Keratinocyte (primary cell): Measurements from ENCODE around the gene RNF150. TPM values are rescaled to one million over a fixed set of nuclear protein-coding genes. Genes with fewer than 3 reads are reported as not detected.

Experiments
- DNase-seq: peaks from one replicate; pipeline ENCODE4 v3.0.0-alpha.2; 2011; ENCODE audit warnings: low read depth, missing footprints, low spot score
- FAIRE-seq: peaks from 2 replicates; lab custom pipeline; 2011; peaks lifted over from hg19 to GRCh38; lab: Jason Lieb, UNC
- H2AFZ ChIP-seq: 2 replicates; pipeline ENCODE4 v1.6.0; 2012; ENCODE audit warnings: low read length, control low read depth, inconsistent platforms; ENCODE audit not compliant: control insufficient read depth
- H3K27ac ChIP-seq: 2 replicates; pipeline ENCODE4 v1.5.1; 2011; ENCODE audit warnings: low read length; ENCODE audit not compliant: control insufficient read depth, insufficient read depth
- H3K27me3 ChIP-seq: 3 replicates; pipeline ENCODE4 v1.6.0; 2011; ENCODE audit warnings: low read length; ENCODE audit not compliant: control insufficient read depth, insufficient read depth; ENCODE audit errors: extremely low read depth
- H3K36me3 ChIP-seq, 2 experiments: 2 replicates in 1 of 2; 3 replicates in 1 of 2; pipeline ENCODE4 v1.5.1; 2011; ENCODE audit warnings: low read length in 2 of 2, mild to moderate bottlenecking in 1 of 2; ENCODE audit not compliant: control insufficient read depth in 2 of 2, insufficient read depth in 2 of 2; ENCODE audit errors: extremely low read depth in 1 of 2
- H3K4me1 ChIP-seq: 3 replicates; pipeline ENCODE4 v1.5.1; 2011; ENCODE audit warnings: low read length; ENCODE audit not compliant: control insufficient read depth, insufficient read depth; ENCODE audit errors: extremely low read depth
- H3K4me2 ChIP-seq: 3 replicates; pipeline ENCODE4 v1.6.0; 2011; ENCODE audit warnings: low read depth, low read length; ENCODE audit not compliant: control insufficient read depth, insufficient read depth; ENCODE audit errors: extremely low read depth
- H3K4me3 ChIP-seq, 3 experiments: fragments of 200-600 bp in 1 of 3; sonication (generic) in 1 of 3; 2 replicates in 2 of 3; 3 replicates in 1 of 3; pipeline ENCODE4 v1.5.1; 2011 to 2016; ENCODE audit warnings: low read length in 3 of 3, mild to moderate bottlenecking in 3 of 3, control low read depth in 2 of 3, inconsistent platforms in 1 of 3, low read depth in 1 of 3, mixed read lengths in 1 of 3, mixed run types in 1 of 3, moderate library complexity in 1 of 3; ENCODE audit not compliant: control insufficient read depth in 2 of 3, insufficient read depth in 2 of 3; ENCODE audit errors: extremely low read depth in 1 of 3
- H3K79me2 ChIP-seq: 2 replicates; pipeline ENCODE4 v1.6.0; 2012; ENCODE audit warnings: low read length; ENCODE audit not compliant: control insufficient read depth, insufficient read depth
- H3K9ac ChIP-seq: 3 replicates; pipeline ENCODE4 v1.6.0; 2011; ENCODE audit warnings: low read length; ENCODE audit not compliant: control insufficient read depth, insufficient read depth; ENCODE audit errors: extremely low read depth
- H3K9me1 ChIP-seq: 3 replicates; pipeline ENCODE4 v1.6.0; 2011; ENCODE audit warnings: low read length; ENCODE audit not compliant: control insufficient read depth, insufficient read depth; ENCODE audit errors: extremely low read depth
- H3K9me3 ChIP-seq: 2 replicates; pipeline ENCODE4 v1.5.1; 2012; ENCODE audit warnings: low read depth, low read length; ENCODE audit not compliant: control insufficient read depth
- H4K20me1 ChIP-seq: 3 replicates; pipeline ENCODE4 v1.6.0; 2011; ENCODE audit warnings: low read length; ENCODE audit not compliant: control insufficient read depth, insufficient read depth; ENCODE audit errors: extremely low read depth
- EZH2 ChIP-seq: IDR thresholded peaks from one replicate; pipeline ENCODE4 v1.6.1; 2012; ENCODE audit warnings: inconsistent platforms, mild to moderate bottlenecking, low read length, moderate library complexity
- dilution Hi-C: fragments of 300-500 bp; cut with MboI; formaldehyde crosslinking; loops from one replicate; pipeline ENCODE4 v1.7.0; 2020; ENCODE audit warnings: low sequenced_read_pairs; ENCODE audit not compliant: extremely low pct_ligation_motif_present
- polyA plus RNA-seq, 5 experiments: library from polyadenylated mRNA; depleted of rRNA in 3 of 5; stranded (reverse) in 3 of 5; stranded (forward) in 1 of 5; unstranded in 1 of 5; fragments of >200 nt; gene quantifications; 1 replicate in 1 of 5; 2 replicates in 3 of 5; 3 replicates in 1 of 5; pipeline versions ENCODE4 v1.2.1 to v1.2.3, GENCODE V29; 2011 to 2012; ENCODE audit warnings: missing spikeins in 2 of 5, low read depth in 1 of 5, low replicate concordance in 1 of 5
- TF ChIP-seq, protein P1 (sequence below), 3 experiments: IDR thresholded peaks in 1 of 3; conservative IDR thresholded peaks in 1 of 3; optimal IDR thresholded peaks in 1 of 3; 2 replicates in 2 of 3; 3 replicates in 1 of 3; pipeline versions ENCODE3 to v1.5.1; 2011; ENCODE audit warnings: low read length in 3 of 3, mild to moderate bottlenecking in 3 of 3, moderate library complexity in 2 of 3, control low read depth in 1 of 3, inconsistent platforms in 1 of 3; ENCODE audit not compliant: insufficient read depth in 2 of 3; ENCODE audit errors: extremely low read depth in 1 of 3

RNF150 gene
- polyA plus RNA-seq, 1 donor (not counting 4 experiments of a cell fraction or from before 2014, with no cell fraction given) = 0.18 TPM

DNA sequence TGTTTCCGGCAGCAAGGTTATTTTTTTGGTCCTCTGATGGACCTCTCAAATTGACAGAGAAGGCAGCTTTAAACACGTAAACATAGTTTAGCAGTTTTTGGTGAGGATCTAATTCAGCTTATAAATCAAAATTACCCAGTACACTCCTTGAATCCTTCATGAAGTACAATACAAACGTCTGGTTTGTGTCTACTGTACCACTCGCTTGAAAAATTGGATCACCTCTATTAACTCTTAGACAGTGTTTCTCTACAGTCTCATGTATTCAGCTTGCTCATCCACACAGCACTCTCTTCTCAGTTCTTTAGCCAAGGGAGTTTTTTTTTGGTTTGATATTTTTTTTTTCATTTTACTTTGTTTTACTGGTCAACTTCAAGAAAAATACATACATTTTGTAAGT, 113.5 kb downstream of the RNF150 start:
- H3K9me1 ChIP-seq = no peaks in the 10 kb centered on the region
- no peaks in the 10 kb centered on the region for H3K79me2 ChIP-seq
- no peaks in the 10 kb centered on the region for H3K4me1 ChIP-seq
- no peaks in the 10 kb centered on the region for H4K20me1 ChIP-seq
- FAIRE-seq (no peak), DNase-seq (no peak)
- TF ChIP-seq, protein P1, sequence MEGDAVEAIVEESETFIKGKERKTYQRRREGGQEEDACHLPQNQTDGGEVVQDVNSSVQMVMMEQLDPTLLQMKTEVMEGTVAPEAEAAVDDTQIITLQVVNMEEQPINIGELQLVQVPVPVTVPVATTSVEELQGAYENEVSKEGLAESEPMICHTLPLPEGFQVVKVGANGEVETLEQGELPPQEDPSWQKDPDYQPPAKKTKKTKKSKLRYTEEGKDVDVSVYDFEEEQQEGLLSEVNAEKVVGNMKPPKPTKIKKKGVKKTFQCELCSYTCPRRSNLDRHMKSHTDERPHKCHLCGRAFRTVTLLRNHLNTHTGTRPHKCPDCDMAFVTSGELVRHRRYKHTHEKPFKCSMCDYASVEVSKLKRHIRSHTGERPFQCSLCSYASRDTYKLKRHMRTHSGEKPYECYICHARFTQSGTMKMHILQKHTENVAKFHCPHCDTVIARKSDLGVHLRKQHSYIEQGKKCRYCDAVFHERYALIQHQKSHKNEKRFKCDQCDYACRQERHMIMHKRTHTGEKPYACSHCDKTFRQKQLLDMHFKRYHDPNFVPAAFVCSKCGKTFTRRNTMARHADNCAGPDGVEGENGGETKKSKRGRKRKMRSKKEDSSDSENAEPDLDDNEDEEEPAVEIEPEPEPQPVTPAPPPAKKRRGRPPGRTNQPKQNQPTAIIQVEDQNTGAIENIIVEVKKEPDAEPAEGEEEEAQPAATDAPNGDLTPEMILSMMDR (optimal IDR thresholded peaks at IDR 0.05 in 1 of 3, IDR thresholded peaks at IDR 0.05 in 1 of 3, conservative IDR thresholded peaks at IDR 0.05 in 1 of 3; ENCODE audit: extremely low read depth in 1 of 3, insufficient read depth in 2 of 3, low read length in 3 of 3) = no peak
- no peak for TF ChIP-seq EZH2
- H3K9ac ChIP-seq = no peak overlapping the region
- no peaks in the 10 kb centered on the region for H3K36me3 ChIP-seq
- H3K4me2 ChIP-seq = no peak overlapping the region
- no peaks in the 10 kb centered on the region for H3K9me3 ChIP-seq
- H3K27ac ChIP-seq = no peak overlapping the region
- no peak overlapping the region for H3K4me3 ChIP-seq
- no peaks in the 10 kb centered on the region for H3K27me3 ChIP-seq
- no peak overlapping the region for H2AFZ ChIP-seq
- dilution Hi-C loops = no loop called here

- FAIRE-seq = no peak
- dilution Hi-C loops = no loop called here
Measured at GRCh38 chr4:141016117-141016798, 117.0 kb downstream of the RNF150 start.

More at GRCh38 chr4:141016117-141016798, 117.0 kb downstream of the RNF150 start:
- Histone ChIP-seq H3K4me1 (no peaks in the 10 kb centered on the region), H3K27me3 (no peaks in the 10 kb centered on the region), H3K4me3 (no peak overlapping the region), H3K9ac (no peak overlapping the region), H3K36me3 (no peaks in the 10 kb centered on the region), H2AFZ (no peak overlapping the region), H3K9me3 (no peaks in the 10 kb centered on the region), H3K27ac (no peak overlapping the region), H3K9me1 (no peaks in the 10 kb centered on the region), H4K20me1 (no peaks in the 10 kb centered on the region), H3K4me2 (no peak overlapping the region), H3K79me2 (no peaks in the 10 kb centered on the region)
- no peak for DNase-seq
- no peak for TF ChIP-seq EZH2
- TF ChIP-seq, protein P1 (optimal IDR thresholded peaks at IDR 0.05 in 1 of 3, IDR thresholded peaks at IDR 0.05 in 1 of 3, conservative IDR thresholded peaks at IDR 0.05 in 1 of 3; ENCODE audit: extremely low read depth in 1 of 3, insufficient read depth in 2 of 3, low read length in 3 of 3) = no peak
